DND-41 (cell line): Measurements from ENCODE around the gene MUC16.
"Not testable (repeated sequence)": the region's sequence is repeated elsewhere in the genome, so short reads cannot be mapped to it uniquely, and the experiment has no call there.

Source experiments
- EZH2 ChIP-seq: IDR thresholded peaks from 3 replicates; pipeline ENCODE4 v1.6.1; 2012; ENCODE audit warnings: borderline replicate concordance, low read depth, mild to moderate bottlenecking, moderate library complexity, low read length, inconsistent platforms; ENCODE audit not compliant: severe bottlenecking
- TF ChIP-seq, protein P1 (sequence below): IDR thresholded peaks from 2 replicates; pipeline ENCODE4 v1.5.1; 2012; ENCODE audit warnings: borderline replicate concordance, low read length, moderate library complexity, mild to moderate bottlenecking; ENCODE audit not compliant: poor library complexity, severe bottlenecking; ENCODE audit errors: extremely low read depth

- TF ChIP-seq EZH2, result not testable (repeated sequence)
- TF ChIP-seq, protein P1, sequence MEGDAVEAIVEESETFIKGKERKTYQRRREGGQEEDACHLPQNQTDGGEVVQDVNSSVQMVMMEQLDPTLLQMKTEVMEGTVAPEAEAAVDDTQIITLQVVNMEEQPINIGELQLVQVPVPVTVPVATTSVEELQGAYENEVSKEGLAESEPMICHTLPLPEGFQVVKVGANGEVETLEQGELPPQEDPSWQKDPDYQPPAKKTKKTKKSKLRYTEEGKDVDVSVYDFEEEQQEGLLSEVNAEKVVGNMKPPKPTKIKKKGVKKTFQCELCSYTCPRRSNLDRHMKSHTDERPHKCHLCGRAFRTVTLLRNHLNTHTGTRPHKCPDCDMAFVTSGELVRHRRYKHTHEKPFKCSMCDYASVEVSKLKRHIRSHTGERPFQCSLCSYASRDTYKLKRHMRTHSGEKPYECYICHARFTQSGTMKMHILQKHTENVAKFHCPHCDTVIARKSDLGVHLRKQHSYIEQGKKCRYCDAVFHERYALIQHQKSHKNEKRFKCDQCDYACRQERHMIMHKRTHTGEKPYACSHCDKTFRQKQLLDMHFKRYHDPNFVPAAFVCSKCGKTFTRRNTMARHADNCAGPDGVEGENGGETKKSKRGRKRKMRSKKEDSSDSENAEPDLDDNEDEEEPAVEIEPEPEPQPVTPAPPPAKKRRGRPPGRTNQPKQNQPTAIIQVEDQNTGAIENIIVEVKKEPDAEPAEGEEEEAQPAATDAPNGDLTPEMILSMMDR, result not testable (repeated sequence)
These were observed 43.5 kb upstream of the MUC16 start for GRCh38 chr19:9053674-9054073.
